ENCODE results near the gene MGAT5B. TPM values are rescaled to one million over a fixed set of nuclear protein-coding genes. Genes with fewer than 3 reads are reported as not detected.

Gene MGAT5B
- total RNA-seq, 6 experiments from 2014 or later = 1.5 to 2.3 (median 1.8) TPM

- H3K9me3 Mint-ChIP-seq = peaks cover 6% of the 10 kb centered on the region
- no peak overlapping the region for H3K27ac Mint-ChIP-seq
- peaks cover 19% of the 10 kb centered on the region for H3K27me3 Mint-ChIP-seq (ENCODE audit: insufficient read depth)
- H3K36me3 Mint-ChIP-seq (ENCODE audit: low read depth) = peaks cover 5% of the 10 kb centered on the region
- no peak for DNase-seq
- no peak for TF ChIP-seq CTCF (IDR thresholded peaks at IDR 0.05)
- no peak overlapping the region for H3K4me3 Mint-ChIP-seq
- no peaks in the 10 kb centered on the region for H3K4me1 Mint-ChIP-seq (ENCODE audit: low read depth)
These were observed 12.1 kb downstream of the MGAT5B start for GRCh38 chr17:76880268-76880667.

GRCh38 chr17:76880971-76881370, 12.8 kb downstream of the MGAT5B start:
- H3K9me3 Mint-ChIP-seq = no peaks in the 10 kb centered on the region
- DNase-seq = no peak
- H3K27ac Mint-ChIP-seq = no peak overlapping the region
- peaks cover 13% of the 10 kb centered on the region for H3K27me3 Mint-ChIP-seq (ENCODE audit: insufficient read depth)
- TF ChIP-seq CTCF (IDR thresholded peaks at IDR 0.05) = no peak
- no peaks in the 10 kb centered on the region for H3K4me1 Mint-ChIP-seq (ENCODE audit: low read depth)
- no peak overlapping the region for H3K4me3 Mint-ChIP-seq
- H3K36me3 Mint-ChIP-seq (ENCODE audit: low read depth) = no peaks in the 10 kb centered on the region

- Mint-ChIP-seq H3K4me1 (ENCODE audit: low read depth) (no peaks in the 10 kb centered on the region), H3K4me3 (no peak overlapping the region), H3K36me3 (ENCODE audit: low read depth) (no peaks in the 10 kb centered on the region), H3K27me3 (ENCODE audit: insufficient read depth) (peaks cover 13% of the 10 kb centered on the region), H3K27ac (no peak overlapping the region), H3K9me3 (no peaks in the 10 kb centered on the region)
- no peak for TF ChIP-seq CTCF (IDR thresholded peaks at IDR 0.05)
- DNase-seq = no peak
These were observed 13.2 kb downstream of the MGAT5B start for GRCh38 chr17:76881408-76881807.

GRCh38 chr17:76881966-76882365, 13.8 kb downstream of the MGAT5B start:
- H3K27ac Mint-ChIP-seq = no peak overlapping the region
- H3K4me3 Mint-ChIP-seq = no peak overlapping the region
- no peak for DNase-seq
- peaks cover 14% of the 10 kb centered on the region for H3K27me3 Mint-ChIP-seq (ENCODE audit: insufficient read depth)
- TF ChIP-seq CTCF (IDR thresholded peaks at IDR 0.05) = no peak
- no peaks in the 10 kb centered on the region for H3K4me1 Mint-ChIP-seq (ENCODE audit: low read depth)
- no peaks in the 10 kb centered on the region for H3K9me3 Mint-ChIP-seq
- H3K36me3 Mint-ChIP-seq (ENCODE audit: low read depth) = no peaks in the 10 kb centered on the region

- Mint-ChIP-seq H3K27ac (no peak overlapping the region), H3K27me3 (ENCODE audit: insufficient read depth) (peaks cover 16% of the 10 kb centered on the region)
- no peak for TF ChIP-seq CTCF (IDR thresholded peaks at IDR 0.05)
These were observed 15.7 kb downstream of the MGAT5B start for GRCh38 chr17:76883744-76884525.

More at GRCh38 chr17:76883744-76884525, 15.7 kb downstream of the MGAT5B start:
- Mint-ChIP-seq H3K36me3 (ENCODE audit: low read depth) (no peaks in the 10 kb centered on the region), H3K4me3 (no peak overlapping the region), H3K4me1 (ENCODE audit: low read depth) (no peaks in the 10 kb centered on the region), H3K9me3 (no peaks in the 10 kb centered on the region)
- DNase-seq = no peak

All from HFFc6 (cell line).